Natural killer cell (primary cell): ENCODE data around the gene SLC25A18. TPM values are rescaled to one million over a fixed set of nuclear protein-coding genes. Genes with fewer than 3 reads are reported as not detected.

Experiments used
- ATAC-seq, 3 donors: fragments of 150-1000 bp in 2 of 3; fragments of 200-7000 bp in 1 of 3; cut with Tn5 transposase; 1 replicate in 1 of 3; 2 replicates in 2 of 3; pipeline ENCODE4 v1.10.0; 2021; ENCODE audit warnings: mild to moderate bottlenecking in 2 of 3, moderate library complexity in 2 of 3
- DNase-seq, 2 donors: peaks; one replicate each; pipeline versions ENCODE4 v3.0.0 to v3.0.0-alpha.2; 2013 to 2021; ENCODE audit warnings: mixed read lengths in 1 of 2
- H3K27ac ChIP-seq: one replicate; pipeline ENCODE4 v1.5.1; 2013; ENCODE audit warnings: mild to moderate bottlenecking, low read length
- H3K27me3 ChIP-seq: one replicate; pipeline ENCODE4 v1.6.1; 2013; ENCODE audit warnings: low read length; ENCODE audit not compliant: control insufficient read depth, insufficient read depth
- H3K36me3 ChIP-seq: one replicate; pipeline ENCODE4 v1.6.1; 2013; ENCODE audit warnings: low read length; ENCODE audit not compliant: control insufficient read depth, insufficient read depth
- H3K4me1 ChIP-seq: one replicate; pipeline ENCODE4 v1.6.1; 2013; ENCODE audit warnings: low read length; ENCODE audit not compliant: control insufficient read depth, insufficient read depth
- H3K4me3 ChIP-seq: one replicate; pipeline ENCODE4 v1.5.1; 2013; ENCODE audit warnings: low read length
- H3K9me3 ChIP-seq: one replicate; pipeline ENCODE4 v1.6.1; 2013; ENCODE audit warnings: low read length; ENCODE audit not compliant: control insufficient read depth, insufficient read depth
- H3K27ac Mint-ChIP-seq, 2 donors: one replicate each; pipeline ENCODE4 v1.8.0; 2022; ENCODE audit warnings: mild to moderate bottlenecking in 2 of 2, mixed read lengths in 2 of 2, moderate library complexity in 1 of 2
- H3K27me3 Mint-ChIP-seq, 2 donors: one replicate each; pipeline ENCODE4 v1.8.0; 2022; ENCODE audit warnings: low read depth in 2 of 2, mixed read lengths in 2 of 2
- H3K36me3 Mint-ChIP-seq: one replicate; pipeline ENCODE4 v1.8.0; 2022; ENCODE audit warnings: mixed read lengths
- H3K4me1 Mint-ChIP-seq, 2 donors: one replicate each; pipeline ENCODE4 v1.8.0; 2022; ENCODE audit warnings: mixed read lengths in 2 of 2
- H3K4me3 Mint-ChIP-seq: one replicate; pipeline ENCODE4 v1.8.0; 2022; ENCODE audit warnings: mild to moderate bottlenecking, moderate library complexity, mixed read lengths
- H3K9me3 Mint-ChIP-seq, 2 donors: one replicate each; pipeline ENCODE4 v1.8.0; 2022; ENCODE audit warnings: mixed read lengths in 2 of 2
- WGBS: methylation state at CpG from one replicate; pipeline ENCODE4 v1.1.7; 2013; ENCODE audit warnings: missing lambda C conversion rate; ENCODE audit not compliant: insufficient coverage; 5-methylcytosine and 5-hydroxymethylcytosine counted together
- intact Hi-C: fragments of 100-400 bp; cut with micrococcal nuclease; formaldehyde crosslinking; loops from one replicate; pipeline ENCODE4 v1.14.2; 2022
- total RNA-seq, 4 donors: library from RNA; stranded (reverse); fragments of 120-200 nt in 1 of 4; gene quantifications; one replicate each; pipeline versions ENCODE4 v1.2.3 to v1.2.4, GENCODE V29; 2013 to 2022
- TF ChIP-seq, protein P1 (sequence below): fragments of 200-600 bp; IDR thresholded peaks from one replicate; pipeline ENCODE4 v1.8.0; 2022; ENCODE audit warnings: antibody characterized with exemption

The SLC25A18 gene
- total RNA-seq, 3 donors from 2014 or later (not counting 1 experiment from before 2014, with no cell fraction given) = not detected

GRCh38 chr22:17628406-17629172 is 65.3 kb downstream of the SLC25A18 start, which contains the start of gene ATP6V1E1:
Gene ATP6V1E1 (minus strand): TSS chr22:17628749. CDS start chr22:17628635, 114 bp downstream.
- H3K27ac Mint-ChIP-seq = peak within 1 kb of the TSS; percentile 94 to 99
- no peaks in the 10 kb centered on the region for H3K9me3 Mint-ChIP-seq
- under 1% methylated on average over 45 of the region's 45 CpGs for WGBS
- DNase-seq (peak; percentile 97), ATAC-seq (peak; percentile 99 to 100 (median 100))
- no peaks in the 10 kb centered on the region for H3K36me3 Mint-ChIP-seq
- Histone ChIP-seq H3K27ac (peak within 1 kb of the TSS; percentile 82), H3K9me3 (no peaks in the 10 kb centered on the region), H3K36me3 (peaks cover 4% of the 10 kb centered on the region), H3K4me1 (peaks cover 23% of the 10 kb centered on the region), H3K4me3 (peak within 1 kb of the TSS; percentile 81), H3K27me3 (no peaks in the 10 kb centered on the region)
- TF ChIP-seq, protein P1, sequence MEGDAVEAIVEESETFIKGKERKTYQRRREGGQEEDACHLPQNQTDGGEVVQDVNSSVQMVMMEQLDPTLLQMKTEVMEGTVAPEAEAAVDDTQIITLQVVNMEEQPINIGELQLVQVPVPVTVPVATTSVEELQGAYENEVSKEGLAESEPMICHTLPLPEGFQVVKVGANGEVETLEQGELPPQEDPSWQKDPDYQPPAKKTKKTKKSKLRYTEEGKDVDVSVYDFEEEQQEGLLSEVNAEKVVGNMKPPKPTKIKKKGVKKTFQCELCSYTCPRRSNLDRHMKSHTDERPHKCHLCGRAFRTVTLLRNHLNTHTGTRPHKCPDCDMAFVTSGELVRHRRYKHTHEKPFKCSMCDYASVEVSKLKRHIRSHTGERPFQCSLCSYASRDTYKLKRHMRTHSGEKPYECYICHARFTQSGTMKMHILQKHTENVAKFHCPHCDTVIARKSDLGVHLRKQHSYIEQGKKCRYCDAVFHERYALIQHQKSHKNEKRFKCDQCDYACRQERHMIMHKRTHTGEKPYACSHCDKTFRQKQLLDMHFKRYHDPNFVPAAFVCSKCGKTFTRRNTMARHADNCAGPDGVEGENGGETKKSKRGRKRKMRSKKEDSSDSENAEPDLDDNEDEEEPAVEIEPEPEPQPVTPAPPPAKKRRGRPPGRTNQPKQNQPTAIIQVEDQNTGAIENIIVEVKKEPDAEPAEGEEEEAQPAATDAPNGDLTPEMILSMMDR = no peak
- H3K27me3 Mint-ChIP-seq = no peaks in the 10 kb centered on the region
- intact Hi-C loops = loop anchor here (1.0 to 2.0 kb wide), 2 partner anchors 10 to 448 kb away; partner anchors contain the start of genes BCL2L13 and PEX26
- H3K4me3 Mint-ChIP-seq = peak within 1 kb of the TSS; percentile 96
- peaks cover 10 to 19% of the 10 kb centered on the region in 2 donors for H3K4me1 Mint-ChIP-seq

DNA sequence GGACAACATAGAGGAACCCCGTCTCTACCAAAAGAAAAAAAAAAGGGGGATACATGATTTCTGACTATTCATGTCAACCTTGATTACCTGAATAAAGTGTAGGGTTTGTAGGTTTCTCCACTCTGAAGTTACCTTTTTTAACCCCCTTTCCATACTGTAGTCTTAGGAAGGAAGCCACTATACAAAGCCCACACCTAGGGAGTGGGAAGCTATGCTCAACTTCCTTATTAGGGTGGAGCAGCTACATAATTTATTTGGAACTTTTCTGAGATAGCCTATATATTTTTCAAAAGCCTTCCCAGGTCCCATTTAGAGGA is 65.8 kb downstream of the SLC25A18 start:
- no peak for ATAC-seq
- no peaks in the 10 kb centered on the region for H3K9me3 ChIP-seq

DNA sequence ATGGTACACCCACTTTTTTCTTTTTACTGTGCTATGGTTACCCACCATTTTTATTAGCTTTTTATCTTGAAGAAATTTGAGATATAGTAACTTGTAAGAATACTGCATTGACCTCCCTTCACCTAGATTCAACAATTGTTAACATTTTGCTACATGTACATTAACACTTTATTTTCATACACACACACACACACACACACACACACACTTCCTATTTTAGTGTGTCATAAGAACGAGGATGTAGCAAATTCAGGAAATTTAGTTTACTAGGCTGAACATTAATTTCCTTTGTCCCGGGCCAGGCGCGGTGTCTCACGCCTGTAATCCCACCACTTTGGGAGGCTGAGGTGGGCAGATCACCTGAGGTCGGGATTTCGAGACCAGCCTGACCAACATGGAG is 66.3 kb downstream of the SLC25A18 start:
- Histone ChIP-seq H3K4me1 (peaks cover 23% of the 10 kb centered on the region), H3K27ac (no peak overlapping the region), H3K9me3 (no peaks in the 10 kb centered on the region), H3K27me3 (no peaks in the 10 kb centered on the region), H3K4me3 (no peak overlapping the region), H3K36me3 (peaks cover 4% of the 10 kb centered on the region)
- 73% methylated on average over 7 of the region's 7 CpGs for WGBS
- H3K27ac Mint-ChIP-seq = peak overlapping the region; percentile 94 to 99
- ATAC-seq (no peak), DNase-seq (no peak)
- H3K27me3 Mint-ChIP-seq = no peaks in the 10 kb centered on the region
- H3K4me3 Mint-ChIP-seq = peak overlapping the region; percentile 96
- peaks cover 8 to 19% of the 10 kb centered on the region in 2 donors for H3K4me1 Mint-ChIP-seq
- intact Hi-C loops = loop anchor here (2.0 kb wide), 1 partner anchor 447 kb away; the partner anchor contains the start of gene PEX26
- TF ChIP-seq, protein P1 = no peak
- no peaks in the 10 kb centered on the region for H3K9me3 Mint-ChIP-seq
- no peaks in the 10 kb centered on the region for H3K36me3 Mint-ChIP-seq

More for the DNA sequence above, 65.8 kb downstream of the SLC25A18 start:
- DNase-seq = no peak
- WGBS = 0% methylated on average over 1 of the region's 1 CpG
- Mint-ChIP-seq H3K9me3 (no peaks in the 10 kb centered on the region), H3K27ac (peak overlapping the region; percentile 94 to 99), H3K36me3 (no peaks in the 10 kb centered on the region), H3K27me3 (no peaks in the 10 kb centered on the region), H3K4me3 (peak overlapping the region; percentile 96), H3K4me1 (peaks cover 10 to 19% of the 10 kb centered on the region in 2 donors)
- TF ChIP-seq, protein P1 = no peak
- peak overlapping the region; percentile 81 for H3K4me3 ChIP-seq
- H3K27ac ChIP-seq = peak overlapping the region; percentile 82
- H3K4me1 ChIP-seq = peaks cover 23% of the 10 kb centered on the region
- no peaks in the 10 kb centered on the region for H3K27me3 ChIP-seq
- peaks cover 4% of the 10 kb centered on the region for H3K36me3 ChIP-seq
- intact Hi-C loops = loop anchor here (2.0 kb wide), 1 partner anchor 448 kb away; the partner anchor contains the start of gene PEX26
